Endothelial cell of umbilical vein (primary cell): Measurements from ENCODE around the gene CKAP2.
"Not testable (repeated sequence)": the region's sequence is repeated elsewhere in the genome, so short reads cannot be mapped to it uniquely, and the experiment has no call there.

Experiments
- MYC ChIP-seq: IDR thresholded peaks from one replicate; pipeline ENCODE4 v1.6.1; 2011; ENCODE audit warnings: mild to moderate bottlenecking, low read depth, low read length
- POLR2A ChIP-seq: IDR thresholded peaks from 2 replicates; pipeline ENCODE4 v1.6.1; 2012; ENCODE audit warnings: low read depth, mild to moderate bottlenecking, control low read depth, low read length

GRCh38 chr13:52509532-52509931 is 54.3 kb downstream of the CKAP2 start:
- not testable (repeated sequence) for TF ChIP-seq POLR2A, MYC
